Superior temporal gyrus (tissue), 1 donor: Measurements from ENCODE around the gene TRPT1.

Source experiments
- DNase-seq: peaks from one replicate; pipeline ENCODE4 v3.0.0-alpha.2; 2016; ENCODE audit errors: extremely low spot score

Gene TRPT1

DNA sequence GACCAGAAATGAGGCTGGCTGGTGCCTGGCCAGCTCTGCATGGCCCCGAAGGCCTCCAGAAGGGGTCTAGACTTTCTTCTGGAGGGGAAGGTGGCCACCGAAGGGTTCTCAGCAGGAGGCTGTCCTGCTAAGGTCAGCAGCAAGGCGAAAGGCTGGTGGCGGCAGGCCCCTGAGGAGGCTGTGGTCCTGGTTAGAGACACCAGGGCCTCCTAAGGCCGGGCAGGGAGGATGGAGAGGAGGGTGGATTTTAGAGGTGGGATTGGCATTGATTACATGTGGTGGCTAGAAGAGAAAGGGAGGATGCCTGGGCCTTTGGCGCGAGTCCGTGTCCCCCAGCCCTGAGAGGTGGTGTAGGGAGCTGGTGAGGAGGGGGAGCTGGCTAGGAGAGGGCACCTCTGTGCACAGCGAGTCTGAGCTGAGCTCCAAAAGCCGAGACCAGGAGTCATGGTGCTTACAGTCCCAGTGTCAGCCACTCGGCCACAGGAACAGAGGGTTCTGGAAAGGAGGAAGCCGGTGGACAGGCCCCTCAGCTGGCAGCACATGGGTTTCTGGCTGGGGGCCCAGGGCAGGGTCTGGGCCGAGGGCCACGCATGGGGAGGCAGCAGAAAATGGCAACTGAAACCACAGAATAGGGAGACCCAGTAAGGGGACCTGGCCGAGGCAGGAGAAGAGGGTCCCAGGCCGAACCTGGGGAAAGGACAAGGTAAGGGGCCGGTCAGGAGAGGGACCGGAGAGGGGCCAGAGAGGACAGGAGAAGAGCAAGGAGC lies 17.0 kb downstream of the TRPT1 start:
- no peak for DNase-seq

DNA sequence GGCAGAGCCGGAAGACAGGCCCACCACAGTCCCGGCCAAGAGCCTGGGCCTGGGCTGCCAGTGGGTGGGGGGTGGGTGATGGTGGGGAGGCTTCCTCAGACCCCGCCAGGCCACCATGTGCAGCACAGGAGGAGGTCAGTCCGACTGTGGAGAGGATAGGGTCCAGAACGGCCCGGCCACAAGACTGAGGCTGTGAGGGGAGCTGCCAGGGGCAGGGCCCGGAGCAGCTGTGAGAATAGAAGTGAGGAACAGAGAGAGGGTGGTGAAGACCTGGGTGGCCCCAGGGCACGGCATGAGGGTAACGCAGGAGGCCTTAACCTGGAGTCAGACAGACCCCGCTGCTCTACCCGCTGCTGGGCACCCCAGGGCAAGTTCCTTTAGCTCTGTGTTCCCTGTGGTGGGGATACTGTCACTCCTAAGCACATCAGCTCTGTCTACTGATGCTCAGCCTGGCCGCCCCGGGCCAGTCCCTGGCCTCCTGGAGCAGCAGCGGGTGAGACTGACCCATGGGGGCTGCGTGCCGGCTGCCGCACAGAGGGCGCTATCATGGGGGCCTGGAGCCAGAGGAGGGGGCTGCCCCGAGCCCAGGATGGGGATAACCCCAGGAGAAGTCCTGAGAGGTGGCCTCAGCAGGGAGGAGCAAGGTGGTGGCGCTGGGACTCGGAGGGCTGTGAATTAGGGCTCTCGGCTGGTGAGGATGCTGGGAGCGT lies 17.7 kb downstream of the TRPT1 start:
- DNase-seq = no peak

DNA sequence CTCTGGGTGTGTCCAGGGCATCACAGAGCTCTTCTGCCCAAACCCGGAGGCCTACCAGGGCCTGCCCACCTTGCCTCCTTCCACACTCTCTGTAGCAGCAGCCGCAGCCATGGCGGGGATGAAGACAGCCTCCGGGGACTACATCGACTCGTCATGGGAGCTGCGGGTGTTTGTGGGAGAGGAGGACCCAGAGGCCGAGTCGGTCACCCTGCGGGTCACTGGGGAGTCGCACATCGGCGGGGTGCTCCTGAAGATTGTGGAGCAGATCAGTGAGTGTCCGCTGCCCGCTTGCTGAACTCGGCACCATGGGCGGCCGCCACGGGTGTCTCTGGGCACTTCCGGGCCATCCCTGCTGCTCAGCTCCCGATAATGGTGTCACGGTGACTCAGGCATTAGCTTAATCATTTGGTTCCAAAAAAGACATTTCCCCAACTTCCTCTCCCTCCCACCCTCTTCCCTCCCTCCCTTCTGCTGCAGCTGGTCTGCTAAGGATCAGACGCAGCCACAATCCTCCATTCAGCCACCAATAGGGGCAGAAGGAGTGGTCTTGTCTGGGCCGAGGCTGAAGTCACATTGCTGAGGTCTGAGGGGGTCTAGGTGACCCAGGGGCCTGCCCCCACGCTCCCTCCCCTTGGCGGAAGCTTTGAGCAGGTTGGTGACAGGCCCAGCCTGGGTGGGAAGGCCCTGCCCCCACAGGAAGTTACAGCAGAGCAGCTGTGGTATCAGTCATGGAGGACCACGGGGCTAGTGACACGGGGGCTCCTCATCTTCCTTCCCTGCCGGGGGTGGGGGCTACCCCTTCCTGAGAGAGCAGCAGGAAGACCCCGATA lies 18.5 kb downstream of the TRPT1 start:
- DNase-seq = no peak

DNA sequence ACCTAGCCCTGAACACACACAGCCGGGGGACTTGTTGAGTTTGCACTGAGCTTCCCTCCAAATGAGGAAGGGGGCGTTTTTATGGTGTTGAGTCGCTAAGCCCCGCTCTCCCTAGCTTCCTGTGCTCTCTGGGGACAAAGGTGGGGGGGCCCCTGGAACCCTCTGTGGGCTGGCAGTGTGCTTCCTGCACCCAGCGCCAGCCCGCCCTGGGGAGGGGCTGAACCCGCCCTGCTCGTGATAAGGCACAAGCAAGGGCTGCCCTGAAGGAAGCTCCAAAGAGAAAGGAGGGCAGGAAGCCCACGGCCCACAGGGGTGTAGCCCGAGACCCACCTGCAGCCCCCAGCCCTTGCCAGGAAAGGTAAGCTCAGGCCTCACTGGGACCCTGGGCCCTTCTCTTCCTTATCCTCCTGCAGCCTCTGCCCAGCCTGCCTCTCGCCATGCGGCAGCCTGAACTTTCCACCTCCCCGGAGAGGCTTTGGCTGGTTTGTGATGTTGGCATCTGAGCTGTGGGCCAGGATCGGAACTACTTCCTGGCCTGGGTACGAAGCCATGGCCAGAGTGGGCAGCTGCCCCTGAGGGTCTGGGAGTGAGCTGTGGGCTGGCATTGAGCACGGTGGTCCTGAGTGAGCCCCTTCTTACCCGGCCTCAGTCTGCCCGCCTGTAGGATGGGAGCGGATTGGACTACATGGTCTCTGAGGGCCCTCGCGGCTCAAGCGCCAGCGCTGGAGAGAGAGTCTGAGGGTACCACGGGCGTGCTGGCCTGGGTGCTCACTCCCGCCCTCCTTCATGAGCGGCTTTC lies 19.3 kb downstream of the TRPT1 start, which contains the start of gene FERMT3:
TSS of gene FERMT3 (plus strand) at position 265 of the 799 bp plus-strand sequence. CDS start 644 bp downstream, outside the sequence.
- no peak for DNase-seq

DNA sequence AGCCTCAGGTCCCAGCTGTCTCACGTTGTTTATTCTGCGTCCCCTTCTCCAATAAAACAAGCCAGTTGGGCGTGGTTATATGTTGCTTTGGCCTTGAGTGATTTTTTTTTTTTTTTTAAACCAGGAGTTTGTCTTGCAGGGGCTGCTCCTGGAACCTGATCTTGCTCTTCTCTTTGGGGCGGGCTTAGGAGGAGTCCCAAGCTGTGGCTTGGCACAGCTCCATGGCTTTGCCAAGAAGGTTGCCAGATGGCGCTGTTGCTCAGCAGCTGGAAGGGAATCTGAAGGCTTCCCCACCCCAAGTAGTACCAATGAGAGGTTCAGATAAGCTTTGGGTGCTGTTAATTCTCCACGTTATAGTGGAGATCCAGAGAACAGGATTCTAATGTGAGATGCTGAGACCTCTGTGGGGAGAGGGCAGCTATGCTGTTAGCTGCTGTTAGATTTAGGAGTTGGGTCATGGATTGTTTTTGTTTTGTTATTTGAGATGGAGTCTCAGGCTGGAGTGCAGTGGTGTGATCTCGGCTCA lies 21.5 kb downstream of the TRPT1 start:
- peak; percentile 95 for DNase-seq

DNA sequence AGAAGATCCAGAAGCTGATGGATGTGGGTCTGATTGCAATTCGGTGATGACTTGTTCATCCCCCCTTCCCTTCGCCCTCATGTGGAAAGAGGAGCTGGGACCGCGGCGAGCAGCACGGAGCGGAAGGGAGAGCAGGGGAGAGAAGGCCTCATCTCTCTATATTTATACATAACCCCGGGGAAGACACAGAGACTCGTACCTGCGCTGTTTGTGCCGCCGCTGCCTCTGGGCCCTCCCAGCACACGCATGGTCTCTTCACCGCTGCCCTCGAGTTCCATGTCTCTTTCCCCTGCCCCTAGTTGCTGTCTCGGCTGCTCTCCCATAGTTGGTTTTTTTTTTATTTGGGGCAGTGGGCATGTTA lies 21.9 kb downstream of the TRPT1 start:
- DNase-seq = no peak

DNA sequence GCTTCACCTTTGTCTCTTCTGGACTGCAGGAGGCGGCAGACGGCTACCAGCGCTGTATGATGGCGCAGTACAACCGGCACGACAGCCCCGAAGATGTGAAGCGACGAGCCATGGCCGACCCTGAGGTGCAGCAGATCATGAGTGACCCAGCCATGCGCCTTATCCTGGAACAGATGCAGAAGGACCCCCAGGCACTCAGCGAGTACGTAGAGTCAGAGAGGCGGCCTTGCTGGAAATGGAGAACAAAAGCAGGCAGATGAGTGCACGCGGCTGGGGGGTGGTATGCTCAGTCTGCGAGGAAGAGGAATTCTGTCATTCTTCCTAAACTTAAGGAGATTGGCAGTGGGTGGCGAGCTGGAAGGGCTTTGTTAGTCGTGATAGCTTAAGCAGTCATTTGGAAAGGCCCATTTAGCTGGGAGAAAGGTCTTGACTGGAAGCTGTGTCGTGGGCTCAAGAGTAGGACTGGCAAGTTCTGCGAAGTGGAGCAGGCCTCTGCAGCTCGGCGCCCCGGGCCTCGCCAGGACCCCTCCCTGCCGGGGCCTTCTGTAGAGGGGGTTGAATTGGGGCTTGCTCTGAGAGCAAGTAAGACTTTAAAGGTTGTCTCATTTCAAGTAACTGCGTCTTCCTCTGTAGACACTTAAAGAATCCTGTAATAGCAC lies 22.4 kb downstream of the TRPT1 start:
- DNase-seq = no peak

DNA sequence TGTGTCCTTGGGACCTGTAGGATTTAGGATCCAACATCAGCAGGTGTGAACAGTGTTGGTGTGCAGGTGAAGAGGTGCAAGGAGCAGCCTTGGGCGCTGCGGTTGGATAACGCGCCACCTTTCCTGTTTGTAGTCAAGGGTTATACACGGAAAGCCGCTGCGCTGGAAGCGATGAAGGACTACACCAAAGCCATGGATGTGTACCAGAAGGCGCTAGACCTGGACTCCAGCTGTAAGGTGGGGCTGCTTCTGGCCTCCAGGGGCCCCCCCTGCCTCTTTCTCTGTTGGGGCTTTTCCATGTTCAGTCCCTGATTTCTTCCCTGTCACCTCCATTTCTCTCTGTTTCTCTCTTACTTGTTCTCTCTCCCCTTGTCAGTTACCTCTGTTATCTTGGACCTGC lies 23.0 kb downstream of the TRPT1 start:
- no peak for DNase-seq

DNA sequence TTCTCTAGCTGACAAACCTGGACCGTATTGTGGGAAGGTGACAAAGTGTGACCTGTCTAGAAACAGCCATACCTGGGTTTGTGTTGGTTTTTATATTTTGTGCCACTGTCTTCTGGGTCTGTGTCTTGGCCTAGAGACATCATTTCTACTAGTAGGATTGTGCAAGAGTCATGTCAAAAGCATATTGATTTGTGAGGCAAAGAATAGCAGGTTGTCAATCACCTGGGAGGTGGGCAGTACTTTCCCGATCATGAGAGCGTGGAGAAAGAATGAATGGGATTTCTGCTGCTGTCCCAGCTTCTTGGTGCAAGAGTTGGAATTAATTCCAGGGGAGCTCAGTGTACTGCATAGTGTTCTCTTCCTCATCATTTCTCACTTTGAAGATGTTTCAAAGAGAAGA lies 24.4 kb downstream of the TRPT1 start:
- no peak for DNase-seq

DNA sequence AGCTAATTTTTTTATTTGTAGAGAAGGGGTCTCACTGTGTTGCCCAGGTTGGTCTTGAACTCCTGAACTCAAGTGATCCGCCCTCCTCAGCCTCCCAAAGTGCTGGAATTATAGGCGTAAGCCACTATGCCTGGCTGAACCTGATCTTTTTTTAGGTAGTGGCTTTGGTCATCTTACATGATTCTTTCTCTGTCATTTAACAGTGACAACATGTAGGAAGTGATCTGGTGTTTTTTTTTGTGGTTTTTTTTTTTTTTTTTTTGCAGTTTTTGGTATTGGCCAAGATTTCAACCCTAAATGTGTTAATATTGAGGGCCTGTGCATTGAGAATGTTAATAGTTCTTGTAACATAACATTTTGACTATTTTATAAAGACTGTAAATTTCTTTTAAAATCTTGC lies 27.5 kb downstream of the TRPT1 start:
- DNase-seq = no peak

DNA sequence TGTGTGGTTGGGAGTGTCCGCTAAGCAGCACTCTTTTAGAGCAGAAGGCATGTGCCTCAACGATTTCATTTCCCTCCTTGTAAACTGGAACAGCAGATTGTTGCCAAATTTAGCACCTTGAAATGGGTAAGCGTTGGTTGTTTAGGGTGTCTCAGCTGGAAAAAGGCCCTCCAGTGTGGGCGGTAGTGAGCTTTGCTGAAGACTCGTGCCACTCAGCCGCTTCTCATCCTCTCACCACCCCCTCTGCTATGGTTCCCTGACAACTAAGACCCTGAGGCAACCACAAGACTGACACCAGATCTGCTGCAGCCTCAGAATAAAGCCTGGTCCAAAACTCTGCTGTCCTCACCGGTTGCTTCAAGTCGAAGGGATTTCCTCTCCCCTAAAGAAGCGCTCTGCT lies 29.4 kb downstream of the TRPT1 start:
- peak; percentile 50 for DNase-seq

DNA sequence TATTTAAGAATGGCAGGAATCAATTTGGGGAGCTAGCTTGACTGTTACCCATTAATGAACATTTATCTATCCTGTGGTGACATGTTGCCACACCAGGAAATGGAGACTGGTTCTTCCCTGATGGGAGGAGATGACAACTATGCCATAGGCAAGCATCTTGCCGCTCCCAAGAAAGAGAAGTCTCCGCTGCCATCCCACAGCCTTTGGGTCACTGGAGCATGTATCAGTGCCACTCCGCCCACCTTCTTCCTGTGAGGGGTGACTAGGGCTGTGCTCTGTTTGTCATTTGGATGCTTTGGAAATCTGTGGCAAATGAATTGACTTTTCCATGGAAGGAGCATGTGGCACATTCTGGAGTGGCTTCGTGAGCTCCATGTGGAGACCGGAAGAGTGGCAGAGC lies 33.6 kb downstream of the TRPT1 start:
- DNase-seq = no peak

DNA sequence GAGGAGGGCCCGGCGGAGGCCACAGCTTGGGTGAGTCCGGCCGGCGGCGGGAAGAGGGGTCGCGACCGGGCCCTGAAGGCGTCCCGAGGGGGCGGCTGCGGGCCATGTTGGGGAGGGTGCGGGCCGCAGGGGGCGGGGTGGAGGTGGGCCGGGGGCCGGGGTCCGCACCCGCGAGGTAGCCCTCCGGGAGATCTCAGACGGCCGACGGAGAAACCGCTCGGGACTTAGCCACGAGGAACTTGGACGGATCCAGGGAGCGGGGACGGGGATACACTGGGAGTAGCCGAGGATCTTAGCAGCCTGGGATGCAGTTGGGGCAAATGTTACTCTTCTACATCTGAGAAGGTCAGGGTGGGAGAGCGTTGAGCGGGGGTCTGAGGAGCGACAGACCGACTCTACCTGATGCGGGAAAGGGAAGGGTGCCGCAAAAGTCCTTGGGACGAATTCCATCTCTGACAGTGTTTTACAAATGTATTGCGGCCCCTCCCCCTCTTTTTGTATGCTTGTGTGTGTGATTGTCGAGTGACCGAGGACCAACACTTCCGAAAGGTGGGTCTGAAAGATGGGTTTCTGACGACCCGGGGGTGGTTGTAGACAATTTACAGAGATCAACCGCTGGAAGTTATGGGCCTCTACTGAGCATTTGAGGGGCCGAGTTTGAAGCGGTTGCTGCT lies 39.4 kb downstream of the TRPT1 start:
- peak; percentile 34 for DNase-seq

DNA sequence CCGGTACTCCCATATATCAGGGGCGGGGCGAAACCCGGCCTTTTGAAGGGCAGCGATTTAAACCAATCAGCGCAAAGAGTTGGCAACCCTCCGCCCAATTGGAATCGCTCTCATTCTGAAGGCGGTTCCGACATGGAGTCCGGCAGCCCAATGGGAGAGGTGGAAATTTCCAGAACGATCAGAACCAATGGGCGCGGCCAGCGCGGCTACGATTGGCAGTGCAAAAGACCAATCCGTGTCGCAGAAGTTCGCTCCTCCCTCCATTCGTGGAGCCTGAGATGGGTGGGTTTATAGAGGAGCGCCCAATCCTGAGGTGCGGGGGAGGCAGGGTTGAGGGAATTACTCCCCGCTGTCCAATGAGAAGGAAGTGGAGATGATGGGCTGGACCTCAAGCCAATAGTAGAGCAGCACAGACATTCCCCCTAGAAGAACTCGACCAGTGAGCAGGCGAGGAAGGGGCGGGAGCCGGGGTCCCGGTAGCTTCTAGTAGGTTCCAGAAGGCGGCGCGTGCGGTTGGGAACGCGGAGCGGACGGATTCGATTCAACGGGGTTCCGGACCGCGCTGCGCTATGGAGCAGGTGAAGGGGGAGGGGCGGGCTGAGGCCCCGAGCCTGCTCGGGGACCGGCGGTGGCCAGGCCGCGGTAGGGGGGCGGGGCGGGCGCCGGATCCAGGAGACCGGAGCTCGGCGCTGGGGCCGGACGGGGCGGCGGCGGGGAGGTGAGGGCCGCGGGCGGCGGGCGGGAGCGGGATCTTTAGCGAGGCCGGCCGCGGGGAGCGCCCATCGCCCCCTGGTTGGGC lies 40.1 kb downstream of the TRPT1 start, which contains the start of gene STIP1:
TSS of gene STIP1 (plus strand) at position 479 of the 799 bp plus-strand sequence. CDS start at position 570, 91 bp downstream.
- DNase-seq = peak; percentile 100

DNA sequence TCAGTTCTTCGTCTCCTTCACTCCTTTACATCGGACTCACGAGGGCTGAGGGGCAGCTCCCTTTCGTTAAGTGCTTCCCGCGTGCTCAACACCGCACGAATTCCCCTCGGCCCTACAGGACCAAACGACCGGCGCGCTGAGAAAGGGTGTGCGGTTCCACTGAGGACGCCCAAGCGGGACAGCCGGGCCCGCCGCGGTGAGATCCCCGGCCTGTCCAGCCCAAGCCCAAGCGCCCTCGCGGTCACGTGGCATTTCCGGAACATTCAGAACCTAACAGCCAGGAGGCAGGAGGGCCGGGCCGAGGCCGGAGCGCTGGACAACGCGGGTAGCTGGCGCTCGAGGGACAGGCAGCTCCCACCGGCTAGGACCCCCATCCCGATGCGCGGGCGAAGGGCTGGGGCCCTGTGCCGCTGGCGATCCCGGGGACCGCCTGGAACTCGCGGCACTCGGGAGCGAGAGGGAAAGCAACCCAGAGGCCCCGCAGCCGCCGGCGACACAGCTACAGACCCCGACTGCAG lies 40.8 kb downstream of the TRPT1 start:
- DNase-seq = peak; percentile 80

DNA sequence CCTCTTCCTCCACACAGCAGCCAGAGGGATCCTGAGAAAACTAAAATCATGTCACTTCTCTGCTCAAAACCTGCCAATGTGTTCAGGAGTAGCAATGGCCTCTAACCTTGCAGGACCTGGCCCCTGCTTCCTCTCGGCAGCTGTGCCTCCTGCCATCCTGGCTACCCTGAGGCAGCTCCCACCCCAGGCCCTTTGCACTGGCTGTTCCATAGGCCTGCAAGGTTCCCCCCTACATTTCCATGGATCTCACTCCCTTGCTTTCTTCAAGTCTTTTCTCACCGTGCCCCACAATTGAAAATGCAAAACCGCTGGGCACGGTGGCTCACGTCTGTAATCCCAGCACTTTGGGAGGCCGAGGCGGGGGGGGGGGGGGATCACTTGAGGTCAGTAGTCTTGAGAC lies 42.1 kb downstream of the TRPT1 start:
- DNase-seq = no peak

DNA sequence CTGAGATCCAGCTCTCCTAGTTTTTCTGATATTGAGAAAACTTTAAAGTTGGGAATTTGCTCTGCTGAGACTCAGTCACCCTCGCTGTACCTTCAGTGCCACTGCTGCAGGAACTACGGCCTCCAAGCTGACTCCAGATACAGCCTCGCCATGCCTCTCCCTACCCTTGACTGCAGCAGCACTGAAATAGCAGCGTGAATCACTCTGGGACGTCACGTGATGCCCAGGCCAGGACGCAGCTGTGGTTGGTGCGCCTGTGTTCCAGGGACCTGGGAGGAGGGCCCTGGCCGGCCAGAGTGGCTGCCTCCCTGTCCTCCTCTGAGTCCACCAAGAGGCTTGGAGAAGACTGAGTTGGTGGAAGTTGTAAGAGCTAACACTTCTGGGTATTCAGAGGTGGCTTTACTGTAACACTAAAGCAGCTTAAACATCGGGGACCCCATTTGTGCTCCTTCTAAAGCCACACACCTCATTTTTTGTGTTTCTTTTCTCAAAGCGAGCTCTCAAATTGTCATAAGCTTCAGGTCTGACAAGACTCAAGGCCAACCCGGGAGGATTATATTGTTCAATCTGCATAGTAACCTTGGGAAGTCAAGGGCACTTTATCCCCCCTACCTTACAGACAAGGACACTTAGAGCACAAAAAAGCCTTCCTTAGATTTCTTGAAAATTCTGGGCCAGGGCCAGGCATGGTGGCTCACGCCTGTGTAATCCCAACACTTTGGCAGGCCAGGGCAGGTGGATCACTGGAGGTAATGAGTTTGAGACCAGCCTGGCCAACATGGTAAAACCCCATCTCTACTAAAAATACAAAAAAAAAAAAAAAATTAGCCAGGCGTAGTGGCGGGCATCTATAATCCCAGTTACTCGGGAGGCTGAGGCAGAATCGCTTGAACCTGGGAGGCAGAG lies 44.2 kb downstream of the TRPT1 start:
- DNase-seq = peak; percentile 97

DNA sequence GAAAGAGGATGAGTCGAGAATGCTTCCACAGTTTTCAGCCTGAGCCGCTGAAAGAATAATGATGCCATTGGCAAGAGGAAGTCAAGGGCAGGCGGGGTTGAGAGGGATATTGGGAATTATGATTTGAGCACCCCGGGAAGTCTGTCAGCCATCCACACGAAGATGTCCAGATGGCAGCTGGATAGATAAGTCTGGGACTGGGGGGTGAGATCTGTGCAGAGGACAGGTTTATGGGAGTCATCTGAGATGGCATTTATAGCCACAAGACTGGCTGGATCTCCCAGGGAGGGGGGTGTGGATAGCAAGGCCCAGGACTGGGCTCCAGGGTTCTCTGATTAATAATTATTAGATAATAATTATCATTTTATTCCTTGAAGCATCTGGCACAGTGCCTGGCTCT lies 45.1 kb downstream of the TRPT1 start:
- no peak for DNase-seq
